CD1c-positive myeloid dendritic cell (primary cell): Measurements from ENCODE around the gene ATP8A2.
"Not testable (repeated sequence)": the region's sequence is repeated elsewhere in the genome, so short reads cannot be mapped to it uniquely, and the experiment has no call there.

Experiments
- DNase-seq: peaks from one replicate; pipeline ENCODE4 v3.0.0-alpha.2; 2016; ENCODE audit errors: extremely low spot score

ATP8A2 gene

DNA sequence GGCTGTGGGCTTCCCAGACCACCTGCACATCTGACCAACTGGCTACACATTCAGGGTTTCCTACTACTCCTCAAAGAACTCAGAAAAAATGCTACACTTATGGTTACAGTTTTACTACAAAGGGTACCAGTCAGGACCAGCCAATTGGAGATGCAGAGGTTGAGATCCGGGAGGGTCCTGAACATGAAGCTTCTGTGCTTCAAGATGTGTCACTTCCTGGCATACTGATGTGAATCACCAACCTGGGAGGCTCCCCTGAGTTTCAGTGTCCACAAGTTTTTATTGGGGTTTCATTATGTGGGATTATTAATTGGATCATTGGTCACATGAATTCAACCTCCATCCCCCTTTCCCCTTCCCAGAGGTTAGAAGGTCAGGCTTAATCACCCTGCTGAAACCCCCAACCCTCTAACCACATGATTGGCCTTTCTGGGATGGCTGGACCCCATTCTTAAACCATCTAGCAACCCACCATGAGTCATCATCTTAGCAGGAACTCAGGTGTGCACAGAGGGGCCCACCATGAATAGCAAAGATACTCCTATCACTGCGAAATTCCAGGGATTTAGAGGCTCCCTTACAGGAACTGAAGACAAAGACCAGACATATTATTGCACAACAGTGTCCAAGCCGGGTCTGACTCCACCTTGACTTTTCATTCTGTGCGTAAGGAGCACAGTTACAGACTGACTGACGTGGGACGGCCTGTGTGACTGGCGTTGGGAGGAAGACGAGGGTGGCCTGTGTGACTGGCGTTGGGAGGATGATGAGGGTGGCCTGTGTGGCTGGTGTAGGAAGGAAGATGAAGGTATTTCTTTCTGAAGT lies 90.7 kb downstream of the ATP8A2 start:
- no peak for DNase-seq

DNA sequence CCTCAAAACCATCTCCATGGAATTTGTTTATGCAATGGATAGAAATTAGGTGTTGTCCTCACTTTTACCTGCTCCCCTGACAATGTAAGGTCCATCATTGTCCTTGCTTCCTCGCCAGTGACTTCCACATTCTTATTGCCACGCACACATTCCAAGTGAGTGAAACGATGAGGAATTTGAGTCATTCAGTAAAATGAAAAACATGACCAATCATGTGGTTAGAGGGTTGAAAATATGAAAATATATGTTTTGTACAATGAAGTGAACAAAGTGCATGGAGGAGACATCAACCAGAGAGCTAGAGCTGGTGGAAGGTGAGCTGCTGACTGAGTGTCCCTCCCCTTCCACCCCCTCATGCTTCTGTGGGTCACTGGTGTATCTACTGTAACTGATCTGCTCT lies 91.7 kb downstream of the ATP8A2 start:
- no peak for DNase-seq

DNA sequence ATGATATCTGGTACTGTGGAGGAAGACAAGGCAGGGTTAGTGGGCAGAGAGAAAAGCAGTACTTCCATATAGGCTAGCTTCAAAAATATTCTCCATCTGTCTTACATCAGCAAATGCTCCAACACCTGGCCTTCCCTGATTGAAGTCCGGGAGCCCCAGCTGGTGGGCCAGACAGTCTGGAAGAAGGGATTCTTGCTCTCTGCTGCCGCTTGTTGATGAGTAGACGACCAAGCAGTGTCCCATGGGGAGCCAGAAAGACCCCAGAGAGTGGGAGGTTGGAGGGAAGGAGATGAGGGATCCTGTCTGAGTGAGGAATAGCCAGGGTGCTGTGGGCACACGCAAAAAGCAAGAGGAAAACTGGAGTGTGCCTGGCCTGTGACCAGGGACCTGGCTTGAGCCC lies 95.1 kb downstream of the ATP8A2 start:
- DNase-seq = no peak

DNA sequence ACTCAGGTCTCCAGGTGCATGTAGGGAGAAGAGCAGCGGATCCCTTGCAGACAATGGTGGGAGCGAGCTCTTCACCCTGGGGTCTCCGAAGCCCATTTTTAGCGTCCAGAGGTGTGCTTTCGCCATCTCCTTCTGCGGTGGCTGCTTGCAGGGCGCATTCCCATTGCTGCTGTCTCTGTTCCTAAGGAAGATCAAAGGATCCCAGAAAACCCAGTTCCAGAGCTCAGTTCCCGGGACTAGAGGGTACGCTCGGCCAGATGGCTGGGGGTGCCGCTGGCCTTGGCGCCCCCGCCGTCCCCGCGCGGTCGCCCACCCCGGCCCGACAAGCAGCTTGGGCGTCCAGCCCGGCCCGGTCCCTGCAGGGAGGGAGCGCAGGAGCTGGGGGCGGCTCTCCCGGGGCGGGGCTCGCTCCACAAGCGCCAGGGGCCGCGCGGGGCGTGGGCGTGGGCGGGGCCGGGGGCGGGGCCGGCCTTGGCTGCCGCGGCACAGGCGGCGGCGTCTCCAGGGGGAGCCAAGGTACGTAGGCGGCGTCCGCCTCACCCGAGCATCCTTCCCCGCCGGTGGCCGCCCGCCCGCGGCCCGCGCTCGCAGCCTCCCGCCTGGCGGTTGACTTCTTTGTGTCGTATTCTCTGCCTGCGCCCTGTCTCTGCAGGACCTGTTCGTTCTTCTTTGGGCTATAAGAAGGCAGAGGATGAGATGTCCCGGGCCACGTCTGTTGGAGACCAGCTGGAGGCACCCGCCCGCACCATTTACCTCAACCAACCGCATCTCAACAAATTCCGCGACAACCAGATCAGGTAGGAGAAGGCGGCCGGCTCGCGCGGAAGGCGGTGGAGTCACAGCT lies 96.8 kb downstream of the ATP8A2 start:
- DNase-seq = no peak

DNA sequence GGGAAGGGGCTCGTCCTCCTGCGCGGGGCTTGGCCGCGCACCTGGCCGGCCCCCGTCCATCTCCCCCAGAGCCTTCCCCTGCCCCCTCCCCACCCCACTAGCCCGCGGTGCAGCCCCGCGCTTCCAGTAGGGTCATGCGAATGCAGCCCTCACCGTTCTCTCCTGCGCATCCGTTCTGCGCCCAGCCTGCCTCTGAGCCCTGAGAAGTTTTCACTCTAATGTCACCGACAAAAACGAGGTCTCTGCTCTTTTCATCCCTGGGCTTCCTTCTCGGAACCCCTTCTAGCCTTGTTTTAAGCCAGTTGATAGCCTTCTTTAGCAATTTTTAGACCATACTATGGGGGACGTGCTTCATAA lies 97.4 kb downstream of the ATP8A2 start:
- DNase-seq = no peak

DNA sequence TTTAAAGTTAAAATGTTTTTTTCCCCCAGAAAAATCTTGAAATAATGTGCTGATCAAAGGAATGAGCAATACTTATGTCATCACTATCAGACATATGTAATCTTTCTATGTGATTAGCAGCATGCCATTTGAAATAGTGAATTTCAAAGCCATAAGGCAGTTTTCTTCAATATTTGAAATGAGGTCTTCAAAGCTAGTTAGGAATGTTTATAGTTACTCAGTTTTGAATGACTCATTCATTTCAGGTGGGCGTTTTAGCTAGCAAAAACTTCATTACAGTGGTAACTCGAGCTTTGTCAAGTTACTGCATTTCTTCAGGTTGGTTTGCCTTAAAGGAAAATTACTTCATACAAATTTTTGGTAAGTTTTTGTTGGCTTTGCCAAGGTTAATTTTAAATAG lies 102.1 kb downstream of the ATP8A2 start:
- DNase-seq = no peak

DNA sequence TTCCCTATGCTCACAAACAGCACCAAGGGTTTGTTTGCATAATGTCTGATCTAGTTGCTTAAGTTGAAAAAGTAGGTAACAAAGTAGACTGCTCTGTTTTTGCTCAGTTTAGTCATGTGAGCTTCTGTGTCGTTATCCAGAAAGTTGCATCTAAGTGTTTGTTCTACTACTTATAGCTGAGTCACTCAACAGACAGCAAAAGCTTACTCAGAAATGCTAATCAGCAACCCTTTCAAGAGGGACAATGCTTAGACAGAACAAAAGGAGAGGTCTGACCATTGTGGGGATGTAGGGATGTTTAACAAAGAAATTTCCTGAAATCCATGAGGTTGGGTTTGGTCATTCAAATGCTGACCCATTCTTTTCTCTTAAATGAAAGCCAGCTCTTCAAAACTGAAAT lies 106.4 kb downstream of the ATP8A2 start:
- no peak for DNase-seq

DNA sequence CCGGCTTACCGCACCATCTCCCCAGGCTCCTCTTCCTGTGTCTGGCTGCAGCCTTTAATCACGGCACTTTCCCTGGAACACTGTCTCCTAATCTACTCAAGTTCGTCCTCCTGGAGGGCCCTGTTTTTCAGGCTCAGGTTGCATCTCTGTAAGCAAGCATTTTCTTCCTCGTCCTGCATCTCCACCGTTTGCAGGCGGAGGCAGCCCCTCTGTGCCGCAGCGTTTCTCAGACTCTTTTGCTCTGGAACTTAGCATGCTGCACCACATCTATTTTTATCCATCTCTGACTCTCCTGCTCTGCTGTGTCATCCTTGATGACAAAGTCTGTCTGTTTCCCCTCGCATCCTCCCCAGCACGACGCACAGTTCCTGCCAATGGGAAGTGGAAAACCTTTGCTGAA lies 117.5 kb downstream of the ATP8A2 start:
- no peak for DNase-seq

DNA sequence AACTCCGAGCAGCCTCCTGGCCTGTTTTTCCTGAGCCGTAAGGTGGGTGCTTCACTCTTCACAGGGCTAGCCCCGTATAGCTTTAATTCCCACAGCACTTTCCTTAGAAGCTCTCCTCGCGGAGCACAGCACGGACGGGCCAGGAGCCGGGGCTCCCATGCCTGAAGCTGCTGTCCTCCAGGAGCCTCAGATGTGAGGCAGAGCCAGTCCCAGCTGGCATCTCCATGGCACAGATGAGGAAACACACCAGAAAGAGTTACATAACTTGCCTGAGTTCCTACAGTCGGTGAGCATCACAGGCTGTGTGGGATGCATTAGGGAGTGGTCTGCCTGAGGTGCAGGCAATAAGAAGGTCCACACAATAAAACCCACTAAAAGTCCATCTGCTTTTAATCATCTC lies 118.5 kb downstream of the ATP8A2 start:
- DNase-seq = no peak

DNA sequence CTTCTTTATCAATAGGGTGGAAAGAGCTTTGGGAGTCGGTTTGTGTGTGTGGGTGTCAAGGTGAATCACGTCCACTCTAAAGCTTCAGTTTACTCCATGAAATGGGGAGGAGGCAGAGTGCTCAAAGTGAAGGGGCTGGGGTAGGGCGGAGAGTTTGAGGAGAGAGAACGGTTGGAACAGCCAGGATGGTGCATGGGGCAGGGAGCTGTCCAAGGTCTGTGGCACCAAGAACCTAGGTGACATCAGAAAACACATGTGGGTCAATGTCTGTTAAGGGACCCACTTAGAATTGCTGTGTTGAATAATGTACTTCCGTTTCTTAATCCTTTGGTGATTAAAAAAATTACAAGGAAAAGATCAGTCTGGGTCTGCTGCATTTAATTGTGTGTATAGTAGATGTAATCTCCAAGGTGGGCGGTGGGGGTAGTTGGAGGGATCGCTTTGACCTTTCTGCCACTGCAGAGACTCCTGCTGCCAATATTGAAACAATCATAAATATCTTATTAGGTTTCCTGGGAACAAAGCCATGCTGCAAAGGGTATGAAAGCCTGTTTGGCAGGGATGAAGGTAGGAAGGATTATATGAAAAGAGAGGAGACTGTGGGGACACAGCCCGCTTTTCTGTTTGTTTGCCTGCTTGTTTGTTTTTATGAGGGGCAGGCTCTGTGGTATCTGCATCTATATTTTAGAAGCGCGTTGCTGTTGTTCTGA lies 122.3 kb downstream of the ATP8A2 start:
- DNase-seq = no peak

DNA sequence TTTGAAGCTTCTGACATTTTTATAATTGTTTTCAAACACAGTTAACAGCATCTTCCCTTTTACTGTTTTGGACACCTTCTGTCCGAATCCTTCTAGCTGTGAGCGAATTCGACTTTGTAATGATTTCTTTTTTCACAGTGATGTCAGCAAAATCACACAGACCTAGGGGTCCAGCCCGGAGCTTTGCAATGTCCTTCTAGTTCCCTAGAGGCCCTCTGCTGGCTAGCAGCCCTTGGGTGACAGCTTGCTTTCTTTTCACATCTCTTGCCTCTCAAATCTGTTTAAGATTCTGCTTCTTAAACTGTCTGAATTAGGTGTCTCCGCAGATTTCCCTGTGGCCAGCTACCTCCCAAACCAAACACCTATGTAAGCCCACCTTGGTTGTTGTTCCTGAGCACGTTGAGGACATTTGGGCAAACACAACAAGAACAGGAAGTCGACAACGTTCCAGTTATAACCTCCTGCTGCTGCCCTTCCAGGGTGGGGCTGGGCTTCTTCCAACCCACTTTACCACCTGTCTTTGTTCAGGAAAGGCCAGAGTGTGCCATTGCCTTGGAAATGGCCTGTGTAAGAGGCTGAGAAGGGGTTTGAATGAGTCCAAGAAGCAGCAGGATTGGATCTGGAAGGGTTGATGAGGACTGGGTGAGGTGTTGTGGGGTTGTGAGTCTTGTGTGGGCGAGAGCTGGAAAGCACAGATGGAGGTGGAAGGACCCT lies 123.1 kb downstream of the ATP8A2 start:
- no peak for DNase-seq

DNA sequence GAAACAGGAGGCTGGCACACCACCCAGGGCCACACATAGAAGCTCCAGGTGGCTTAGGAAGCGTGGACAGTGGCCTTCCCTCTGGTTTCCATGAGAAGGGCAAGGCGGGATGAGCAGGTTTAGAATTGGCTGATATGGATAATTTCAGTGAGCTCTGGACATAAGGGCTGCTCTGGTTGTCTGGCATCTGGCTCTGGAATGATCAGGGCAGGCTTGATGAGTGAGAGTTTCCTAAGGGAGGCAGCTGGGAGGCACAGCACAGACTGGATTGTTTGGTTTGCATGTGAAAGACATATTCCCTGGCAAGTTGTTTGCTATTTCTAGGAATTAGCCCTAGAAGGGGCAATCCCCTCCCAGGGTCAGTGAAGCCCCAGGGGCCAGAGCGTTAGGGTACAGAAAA lies 129.5 kb downstream of the ATP8A2 start:
- DNase-seq = no peak

DNA sequence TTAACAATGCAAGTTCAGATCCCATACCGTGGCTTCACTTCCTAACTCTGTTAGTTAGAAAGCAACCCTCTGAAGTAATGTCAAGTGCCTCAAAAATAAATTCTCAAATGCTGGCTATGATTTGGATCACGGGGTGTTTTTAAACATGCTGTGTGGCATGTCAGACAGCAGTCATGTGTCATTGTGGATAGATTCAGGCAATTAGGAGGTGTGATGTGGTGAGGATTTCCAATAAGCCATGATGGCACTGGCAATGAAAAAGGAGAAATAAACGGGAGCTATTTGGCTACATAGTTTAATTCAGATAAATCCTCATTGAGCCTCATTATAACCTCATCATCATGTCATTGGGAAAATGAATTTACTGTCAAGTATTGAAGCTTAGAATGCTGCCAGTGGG lies 130.3 kb downstream of the ATP8A2 start:
- no peak for DNase-seq

DNA sequence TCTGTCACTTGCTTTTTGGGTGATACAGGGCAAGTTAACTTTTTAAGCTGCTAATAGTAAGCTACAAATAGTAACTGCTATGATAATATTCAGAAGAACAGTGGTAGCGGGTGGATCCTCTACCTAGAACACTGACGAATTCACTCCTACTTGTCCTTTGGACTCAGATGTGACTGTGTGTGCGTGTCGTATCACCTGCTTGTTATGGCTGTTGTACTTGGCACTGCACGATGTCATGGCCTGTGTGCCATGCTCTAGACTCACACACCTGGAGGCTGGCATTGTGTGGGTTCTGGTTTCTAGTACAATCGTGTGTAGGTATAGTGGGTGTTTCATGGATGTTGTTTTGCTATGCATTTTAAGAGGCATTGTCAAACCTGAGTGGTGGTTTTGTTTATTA lies 130.8 kb downstream of the ATP8A2 start:
- no peak for DNase-seq

DNA sequence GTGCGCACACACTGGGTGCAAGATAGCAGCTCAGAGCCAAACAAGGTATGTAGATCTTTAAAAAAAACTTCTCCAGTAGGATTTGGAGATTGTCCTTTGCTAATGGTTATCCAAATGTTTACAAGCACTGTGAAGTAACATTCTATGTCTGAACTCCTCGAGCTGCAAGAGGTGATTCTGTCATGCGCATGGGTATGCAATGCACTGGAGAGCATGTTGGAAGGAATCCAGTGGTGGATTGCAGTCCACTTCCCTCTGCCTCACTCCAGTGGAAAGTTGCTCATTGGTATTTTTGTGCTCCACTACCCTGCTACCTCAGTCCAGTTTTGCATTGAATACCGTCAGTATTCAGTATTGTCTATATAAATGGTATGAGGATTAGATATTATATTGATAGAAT lies 132.1 kb downstream of the ATP8A2 start:
- DNase-seq = no peak

DNA sequence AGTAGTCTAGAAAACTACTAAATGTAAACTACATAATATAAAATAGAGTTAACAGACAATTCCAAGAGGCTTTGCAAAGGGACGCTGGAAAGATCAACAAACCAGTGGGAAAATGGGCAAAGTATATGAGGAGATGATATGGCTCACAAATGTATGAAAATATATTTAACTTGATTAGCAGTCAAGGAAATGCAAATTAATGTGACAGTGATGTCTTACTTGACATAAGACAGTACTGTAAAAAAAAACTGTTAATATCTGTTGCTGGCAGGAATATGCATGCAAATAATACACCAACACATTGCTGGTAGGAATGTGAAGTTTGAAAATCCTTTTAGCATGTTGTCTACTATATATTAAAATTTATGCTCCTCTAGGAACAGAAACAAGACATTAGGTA lies 136.1 kb downstream of the ATP8A2 start:
- DNase-seq = no peak

DNA sequence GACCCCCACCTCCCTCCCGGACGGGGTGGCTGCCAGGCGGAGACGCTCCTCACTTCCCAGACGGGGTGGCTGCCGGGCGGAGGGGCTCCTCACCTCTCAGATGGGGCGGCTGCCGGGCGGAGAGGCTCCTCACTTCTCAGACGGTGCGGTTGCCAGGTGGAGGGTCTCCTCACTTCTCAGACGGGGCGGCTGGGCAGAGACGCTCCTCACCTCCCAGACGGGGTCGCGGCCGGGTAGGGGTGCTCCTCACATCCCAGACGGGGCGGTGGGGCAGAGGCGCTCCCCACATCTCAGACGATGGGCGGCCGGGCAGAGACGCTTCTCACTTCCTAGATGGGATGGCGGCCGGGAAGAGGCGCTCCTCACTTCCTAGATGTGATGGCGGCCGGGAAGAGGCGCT lies 141.3 kb downstream of the ATP8A2 start:
- DNase-seq = not testable (repeated sequence)

DNA sequence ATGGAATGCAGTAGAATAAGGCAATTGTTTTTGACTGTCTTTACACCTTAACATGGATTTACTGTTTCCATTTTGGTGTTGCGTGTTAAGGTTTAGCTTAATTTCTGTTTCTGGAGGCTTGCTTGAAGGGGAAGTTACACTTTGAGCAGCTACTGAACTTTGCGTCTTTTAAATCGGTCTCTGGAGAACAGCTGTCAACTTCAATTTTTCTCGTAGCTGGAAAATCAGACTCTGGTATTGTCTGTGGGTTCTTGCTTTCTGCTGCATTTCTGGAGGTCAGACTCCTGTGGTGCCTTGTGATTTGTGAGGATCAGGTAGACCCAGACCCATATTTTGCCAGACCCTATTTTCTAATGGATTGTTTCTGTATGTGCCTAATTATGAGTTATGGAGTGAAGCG lies 146.7 kb downstream of the ATP8A2 start:
- DNase-seq = no peak

DNA sequence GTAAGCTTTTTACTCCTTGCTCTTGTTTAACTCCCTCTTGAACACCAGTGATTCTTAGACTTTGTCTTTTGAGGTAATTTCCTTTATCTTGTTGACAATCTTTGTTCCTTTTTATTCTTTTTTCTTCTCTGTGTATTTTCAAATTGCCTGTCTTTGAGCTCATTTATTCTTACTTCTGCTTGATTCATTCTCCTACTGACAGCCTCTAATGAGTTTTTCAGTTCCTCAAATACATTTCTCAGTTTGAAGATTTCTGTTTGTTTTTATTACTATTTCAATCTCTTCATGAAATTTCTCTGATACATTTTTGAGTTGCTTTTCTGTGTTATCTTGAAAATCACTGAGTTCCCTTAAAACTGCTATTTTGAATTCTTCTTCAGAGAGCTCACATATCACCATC lies 154.1 kb downstream of the ATP8A2 start:
- no peak for DNase-seq

DNA sequence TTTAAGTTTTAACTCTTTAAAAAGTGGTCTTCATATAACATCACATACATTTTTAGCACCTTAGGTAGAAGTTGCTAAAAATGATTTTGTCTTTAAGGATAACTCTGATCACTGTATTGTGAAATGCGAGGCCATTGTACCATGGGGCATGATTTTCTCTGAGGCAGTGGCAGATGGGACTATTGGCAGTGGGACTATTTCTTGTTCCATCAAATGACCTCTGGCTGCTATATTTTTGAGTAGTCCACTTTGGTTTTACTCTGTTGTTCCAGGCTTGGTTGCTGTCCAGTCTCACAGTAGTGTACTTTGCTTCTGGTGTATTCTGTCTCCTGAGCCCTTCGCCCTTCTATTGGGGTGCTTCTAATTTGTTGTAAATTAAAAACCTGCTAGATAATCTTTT lies 156.5 kb downstream of the ATP8A2 start:
- no peak for DNase-seq

DNA sequence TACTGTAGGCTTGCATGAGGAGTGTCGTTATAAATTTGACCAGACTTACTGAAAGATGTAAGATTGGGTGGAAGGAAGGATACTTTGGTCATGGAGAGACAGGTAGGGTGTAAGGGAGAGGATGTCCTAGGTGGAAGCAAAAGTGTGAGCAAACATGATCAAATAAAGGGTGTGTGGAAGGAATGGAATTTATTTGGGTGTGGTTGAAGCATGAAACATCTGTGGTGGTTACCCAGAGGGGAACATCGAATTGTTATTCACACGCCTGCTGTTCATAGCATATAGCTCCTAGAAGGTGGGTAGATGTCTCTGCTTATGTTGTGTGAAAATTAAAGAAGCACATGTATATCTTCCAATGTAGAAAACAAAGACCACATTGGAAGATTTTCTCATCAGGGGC lies 157.7 kb downstream of the ATP8A2 start:
- DNase-seq = no peak

DNA sequence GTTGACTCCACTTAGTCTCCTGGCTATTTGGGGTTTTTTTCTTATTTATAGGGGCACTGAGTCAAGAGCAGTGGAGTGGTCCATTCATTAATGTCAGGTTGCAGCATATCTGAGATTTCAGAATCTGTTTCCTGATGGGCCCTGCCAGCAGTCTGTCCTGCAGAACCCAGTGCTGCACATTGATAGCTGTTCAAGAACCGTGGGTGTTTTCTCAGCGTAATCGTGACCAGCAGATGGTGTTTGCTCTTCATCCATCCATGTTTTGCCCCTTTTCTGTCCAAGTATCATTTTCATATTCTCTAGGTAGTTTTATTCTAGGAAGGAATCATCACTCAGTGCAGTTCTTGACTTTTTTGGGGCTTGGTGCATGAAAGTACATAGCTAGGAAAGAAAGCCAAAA lies 166.5 kb downstream of the ATP8A2 start:
- no peak for DNase-seq
